NOMO-1 treated with dmso at 0.1 percent for 144 hours (cell line): ENCODE data around the gene AFF3.
A peak's percentile ranks its signal among the peaks of the same experiment; 100 is the strongest.
"Not testable (repeated sequence)": the region's sequence is repeated elsewhere in the genome, so short reads cannot be mapped to it uniquely, and the experiment has no call there.

ENCODE experiments used
- DNase-seq: peaks from one replicate; lab custom pipeline; 2025; ENCODE audit not compliant: unreplicated experiment; lab: John Stamatoyannopoulos, UW

The AFF3 gene

GRCh38 chr2:100142393-100142792 is at the start of gene AFF3:
AFF3 (minus strand) TSS chr2:100142590; CDS start chr2:100104454, 38,136 bp downstream.
- peak; percentile 92 for DNase-seq

- DNase-seq = no peak
These were observed 47.0 kb upstream of the AFF3 start for GRCh38 chr2:100189387-100189786.

GRCh38 chr2:100188326-100188725 is 45.9 kb upstream of the AFF3 start:
- no peak for DNase-seq

GRCh38 chr2:100186126-100186525 is 43.7 kb upstream of the AFF3 start:
- DNase-seq = no peak

- DNase-seq = no peak
These were observed 43.1 kb upstream of the AFF3 start for GRCh38 chr2:100185516-100185915.

- DNase-seq = no peak
These were observed 42.7 kb upstream of the AFF3 start for GRCh38 chr2:100185105-100185504.

- peak; percentile 85 for DNase-seq
These were observed 41.8 kb upstream of the AFF3 start for GRCh38 chr2:100184055-100184737.

GRCh38 chr2:100182494-100183361 is 40.3 kb upstream of the AFF3 start:
- no peak for DNase-seq

GRCh38 chr2:100180503-100180902 is 38.1 kb upstream of the AFF3 start:
- DNase-seq = no peak

GRCh38 chr2:100179806-100180205 is 37.4 kb upstream of the AFF3 start:
- no peak for DNase-seq

- no peak for DNase-seq
These were observed 36.5 kb upstream of the AFF3 start for GRCh38 chr2:100178864-100179263.

GRCh38 chr2:100178085-100178788 is 35.8 kb upstream of the AFF3 start:
- no peak for DNase-seq

GRCh38 chr2:100176925-100177324 is 34.5 kb upstream of the AFF3 start:
- no peak for DNase-seq

- DNase-seq = no peak
These were observed 31.6 kb upstream of the AFF3 start for GRCh38 chr2:100174026-100174431.

GRCh38 chr2:100166701-100167100 is 24.3 kb upstream of the AFF3 start:
- no peak for DNase-seq

GRCh38 chr2:100163605-100164004 is 21.2 kb upstream of the AFF3 start:
- DNase-seq = no peak

GRCh38 chr2:100161945-100162620 is 19.7 kb upstream of the AFF3 start:
- no peak for DNase-seq

- DNase-seq = no peak
These were observed 18.0 kb upstream of the AFF3 start for GRCh38 chr2:100160396-100160795.

GRCh38 chr2:100151832-100152231 is 9.4 kb upstream of the AFF3 start:
- DNase-seq = not testable (repeated sequence)

GRCh38 chr2:100151310-100151709 is 8.9 kb upstream of the AFF3 start:
- no peak for DNase-seq

GRCh38 chr2:100148883-100149282 is 6.5 kb upstream of the AFF3 start:
- DNase-seq = no peak
